Measurements from ENCODE around the gene ZNF512B. TPM values are rescaled to one million over a fixed set of nuclear protein-coding genes. Genes with fewer than 3 reads are reported as not detected.
"Not testable (repeated sequence)": the region's sequence is repeated elsewhere in the genome, so short reads cannot be mapped to it uniquely, and the experiment has no call there.

Gene ZNF512B
- total RNA-seq, 1 donor from 2014 or later, result 10.0 TPM

GRCh38 chr20:63963348-63963741 is 6.4 kb downstream of the ZNF512B start:
- no peak for DNase-seq

- no peak for DNase-seq
Observed at GRCh38 chr20:63962426-63963347, 7.0 kb downstream of the ZNF512B start.

GRCh38 chr20:63961664-63962425 is 7.9 kb downstream of the ZNF512B start:
- DNase-seq, result no peak

- not testable (repeated sequence) for DNase-seq
Observed at GRCh38 chr20:63960654-63961621, 8.8 kb downstream of the ZNF512B start.

GRCh38 chr20:63959699-63960075 is 10.0 kb downstream of the ZNF512B start:
- DNase-seq, result no peak

GRCh38 chr20:63958964-63959698 is 10.6 kb downstream of the ZNF512B start:
- DNase-seq, result no peak

- no peak for DNase-seq
Observed at GRCh38 chr20:63958471-63958870, 11.3 kb downstream of the ZNF512B start.

GRCh38 chr20:63957690-63958441 is 11.9 kb downstream of the ZNF512B start:
- DNase-seq, result no peak

GRCh38 chr20:63957004-63957689 is 12.6 kb downstream of the ZNF512B start:
- peak; percentile 71 for DNase-seq

GRCh38 chr20:63956664-63957003 is 13.1 kb downstream of the ZNF512B start:
- no peak for DNase-seq

GRCh38 chr20:63955827-63956663 is 13.7 kb downstream of the ZNF512B start, which contains the start of gene UCKL1:
Gene UCKL1, minus strand, starts transcription at chr20:63956416. Its CDS starts 44 bp downstream, at chr20:63956372.
- peak; percentile 93 for DNase-seq

GRCh38 chr20:63955281-63955826 is 14.4 kb downstream of the ZNF512B start:
- peak; percentile 39 for DNase-seq

GRCh38 chr20:63953764-63954429 is 15.8 kb downstream of the ZNF512B start:
- no peak for DNase-seq

GRCh38 chr20:63952769-63953168 is 17.0 kb downstream of the ZNF512B start:
- no peak for DNase-seq

- DNase-seq, result no peak
Observed at GRCh38 chr20:63952210-63952535, 17.6 kb downstream of the ZNF512B start.

- peak; percentile 37 for DNase-seq
Observed at GRCh38 chr20:63951398-63952209, 18.1 kb downstream of the ZNF512B start.

GRCh38 chr20:63950701-63951397 is 18.9 kb downstream of the ZNF512B start:
- no peak for DNase-seq

Data from dermis blood vessel endothelial cell (primary cell).